ENCODE results near the gene ZEB2.

Gene ZEB2

DNA sequence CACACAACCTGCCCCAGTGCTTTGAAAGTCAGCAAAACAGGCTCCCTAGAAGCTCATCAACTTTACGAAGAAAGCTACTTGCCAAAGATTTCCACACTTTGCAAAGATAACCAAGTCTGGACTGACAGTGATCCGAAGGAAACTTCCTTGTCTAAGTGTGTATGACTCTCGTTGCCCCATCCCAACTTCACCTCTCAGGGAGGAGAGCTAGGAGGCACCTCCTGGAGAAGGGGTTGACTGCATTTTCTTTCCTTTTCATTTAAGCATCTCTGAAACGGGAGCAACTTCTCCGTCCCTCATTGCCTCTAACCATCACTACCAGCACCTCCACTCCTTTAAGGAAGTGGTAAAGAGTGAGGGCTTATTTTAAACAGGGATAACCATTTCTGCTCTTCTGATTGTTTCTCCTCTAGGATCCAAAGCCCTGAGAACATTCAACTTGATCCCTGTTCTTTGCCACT lies 7.0 kb downstream of the ZEB2 start:
- DNase-seq (ENCODE audit: low spot score), result no peak

DNA sequence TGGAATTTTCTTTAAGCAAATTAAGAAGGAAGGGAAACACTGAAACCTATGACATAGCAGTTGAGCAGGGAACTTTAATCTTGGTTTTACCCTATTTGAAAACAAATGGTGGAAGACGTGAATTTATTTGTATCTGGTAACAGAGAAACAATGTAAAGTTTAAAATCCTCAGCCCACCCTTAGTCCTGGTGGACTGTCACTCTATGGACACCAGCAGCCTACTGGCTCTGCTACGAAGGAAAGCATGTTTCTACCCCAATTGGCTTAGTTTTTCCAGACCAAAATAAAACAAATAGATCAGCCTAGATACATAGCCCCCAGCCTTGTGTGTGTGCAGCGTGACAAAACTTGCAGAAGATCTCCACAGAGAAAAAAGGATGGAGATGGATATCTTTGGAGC lies 7.4 kb downstream of the ZEB2 start:
- DNase-seq (ENCODE audit: low spot score), result no peak

DNA sequence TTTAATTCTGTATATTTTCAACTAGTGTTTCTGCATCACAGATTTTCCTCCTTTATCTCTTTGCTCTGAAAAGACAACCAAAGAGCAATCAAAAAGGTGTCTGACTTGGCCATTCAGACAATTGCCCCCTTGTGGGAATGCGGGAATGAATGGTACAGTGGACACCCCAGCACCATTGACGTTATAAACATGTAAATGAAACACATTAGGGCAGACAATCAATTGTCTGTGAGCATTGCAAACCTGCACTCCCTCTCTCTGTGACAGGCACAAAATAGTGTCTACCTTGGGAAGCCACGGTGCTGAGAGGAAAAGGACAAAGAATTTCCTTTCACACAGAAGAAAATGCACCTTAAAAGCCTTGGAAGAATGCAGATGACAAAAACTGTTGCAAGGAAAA lies 8.0 kb downstream of the ZEB2 start:
- DNase-seq (ENCODE audit: low spot score), result no peak

DNA sequence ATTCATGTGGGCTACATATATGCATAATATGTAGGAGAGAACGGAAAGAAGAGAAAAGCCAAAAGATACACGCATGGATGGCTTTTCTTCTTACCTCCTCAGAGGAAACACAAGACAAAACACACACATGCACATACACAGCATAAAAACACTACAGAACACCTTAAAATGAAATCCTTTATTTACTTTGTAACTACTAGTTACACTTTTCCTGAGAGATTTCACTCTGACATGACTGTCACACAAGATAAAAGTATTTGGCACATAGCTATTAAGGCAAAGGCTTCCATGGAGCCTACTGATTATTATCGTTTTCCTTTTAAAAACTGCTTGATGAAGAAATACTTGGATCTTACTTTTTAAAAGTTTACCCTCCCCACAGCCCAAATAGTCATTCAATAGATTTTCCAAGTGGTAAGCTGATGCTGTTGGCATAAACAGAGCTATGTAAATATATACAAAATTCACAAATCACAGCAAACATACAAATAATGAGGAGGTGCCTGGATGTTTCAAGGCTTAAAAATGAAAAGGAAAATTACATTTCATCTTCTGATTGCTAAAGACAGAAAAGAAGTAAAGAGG lies 8.6 kb downstream of the ZEB2 start:
- DNase-seq (ENCODE audit: low spot score), result no peak

DNA sequence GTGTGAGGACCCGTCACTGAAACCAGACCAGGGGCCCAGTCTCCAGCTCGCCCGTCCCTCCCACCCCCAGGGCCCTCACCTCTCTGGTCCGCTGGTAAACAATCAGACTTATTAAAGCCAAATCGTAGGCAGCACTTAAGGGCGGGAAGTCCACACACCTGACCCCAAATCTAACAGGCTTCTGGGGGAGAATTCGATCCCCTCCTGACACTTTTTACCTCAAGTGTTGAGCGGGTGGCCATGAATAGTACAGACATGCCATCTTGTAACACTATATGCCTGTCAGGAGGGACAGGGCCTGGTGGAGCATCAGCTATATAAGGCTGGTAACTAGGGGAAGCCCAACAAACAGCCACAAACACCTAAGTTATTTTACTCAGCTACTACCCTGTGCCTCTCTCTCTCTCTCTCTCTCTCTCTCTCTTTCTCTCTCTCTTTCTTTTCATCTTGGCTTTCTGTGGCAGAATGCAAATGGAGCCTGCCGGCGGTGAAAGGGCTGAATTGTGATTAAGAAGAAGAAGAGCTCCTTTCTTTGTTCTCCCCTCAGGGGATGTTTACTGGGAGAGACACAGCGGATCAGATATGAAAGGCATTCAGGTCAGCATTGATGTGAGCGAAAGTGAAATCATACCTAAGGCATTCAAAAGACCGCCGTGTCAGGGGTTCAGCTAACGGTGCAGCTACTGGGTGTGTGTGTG lies 9.5 kb downstream of the ZEB2 start:
- DNase-seq (ENCODE audit: low spot score), result no peak

DNA sequence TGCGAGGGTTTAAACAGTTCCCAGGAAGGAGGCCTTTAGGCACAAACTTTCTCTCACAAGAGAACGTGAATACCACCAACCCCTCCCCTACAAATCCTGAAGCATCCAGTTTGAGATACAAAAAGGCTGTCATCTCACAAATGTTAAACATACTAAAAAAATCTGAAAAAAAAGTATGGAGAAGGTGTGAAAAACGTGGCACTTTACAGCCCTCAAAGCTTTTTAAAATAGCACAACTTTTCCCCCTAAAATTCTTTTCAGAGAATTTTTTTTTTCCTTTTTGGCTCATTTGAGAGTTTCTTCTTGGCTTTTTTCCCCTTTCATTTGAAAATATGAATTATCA lies 10.1 kb downstream of the ZEB2 start:
- no peak for DNase-seq (ENCODE audit: low spot score)

DNA sequence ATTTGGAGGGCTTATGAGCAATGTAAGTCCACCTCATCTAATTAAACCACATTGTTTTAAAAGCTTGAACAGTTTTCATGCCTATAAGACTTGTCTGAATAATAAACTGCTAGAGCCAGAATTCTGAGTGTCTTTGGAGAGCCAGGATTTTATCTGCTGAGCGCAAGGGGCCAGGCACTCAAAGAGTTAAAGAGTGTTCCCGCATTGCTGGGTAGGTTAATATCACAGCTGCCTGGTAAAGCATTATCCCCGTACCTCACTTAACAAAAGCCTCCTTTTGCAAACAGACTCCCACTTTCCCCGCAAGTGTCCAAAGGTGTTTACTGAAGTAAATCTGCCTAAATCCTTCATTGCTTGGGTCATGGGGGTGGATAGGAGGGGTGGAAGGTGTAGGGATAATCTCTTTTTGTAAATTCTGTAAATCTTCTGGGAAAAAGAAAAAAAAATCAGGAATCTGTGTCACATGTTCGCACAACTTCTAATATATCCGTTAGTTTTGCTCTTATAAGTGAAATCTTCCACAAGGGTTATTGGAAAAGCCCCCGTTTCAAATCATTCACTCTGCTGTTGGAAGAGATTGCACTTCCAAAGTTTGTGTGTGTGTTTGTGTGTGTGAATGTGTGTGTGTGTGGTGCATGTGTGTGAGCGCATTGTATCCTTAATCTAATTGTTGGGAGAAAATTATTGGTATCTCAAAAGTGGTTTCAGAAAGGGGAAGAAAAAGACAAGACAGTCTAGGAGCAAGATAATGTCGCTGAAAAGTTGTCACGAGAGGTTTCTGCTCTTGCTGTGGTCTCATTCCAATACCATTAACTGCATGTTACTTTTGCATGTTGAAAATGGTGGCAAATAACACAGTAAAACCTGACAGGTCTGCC lies 10.7 kb downstream of the ZEB2 start:
- no peak for DNase-seq (ENCODE audit: low spot score)

DNA sequence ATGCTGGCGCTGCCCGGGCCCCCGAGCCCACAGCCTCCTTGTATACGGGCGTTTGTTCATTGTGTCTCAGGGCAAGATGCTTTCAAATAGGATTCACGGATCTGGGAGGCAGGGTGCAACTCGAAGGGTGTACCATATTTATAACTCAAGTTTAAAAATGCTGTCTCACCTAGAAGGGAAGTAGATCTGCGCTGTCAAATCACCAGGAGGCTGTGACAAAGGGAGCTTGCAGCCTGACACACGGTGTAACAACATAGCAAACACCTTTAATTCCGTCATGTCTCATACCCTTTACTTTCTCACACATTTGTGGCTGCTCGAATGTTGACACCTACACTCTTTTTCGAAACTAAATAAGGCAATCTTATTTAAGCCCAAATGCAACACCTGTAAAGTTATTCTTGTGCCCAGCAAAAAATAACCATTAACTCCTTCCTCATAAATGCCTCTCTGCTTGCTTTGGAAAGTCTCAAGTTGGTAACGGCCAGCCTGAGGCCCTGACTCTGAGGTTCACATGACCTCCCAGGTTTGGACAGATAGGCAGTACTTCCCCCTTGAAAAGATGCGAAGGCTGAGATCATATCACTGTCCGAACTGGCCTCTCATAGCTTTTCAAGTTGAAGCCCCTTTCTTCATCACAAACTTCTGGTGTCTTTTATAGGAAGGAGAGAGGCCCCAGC lies 11.6 kb downstream of the ZEB2 start:
- DNase-seq (ENCODE audit: low spot score), result no peak

DNA sequence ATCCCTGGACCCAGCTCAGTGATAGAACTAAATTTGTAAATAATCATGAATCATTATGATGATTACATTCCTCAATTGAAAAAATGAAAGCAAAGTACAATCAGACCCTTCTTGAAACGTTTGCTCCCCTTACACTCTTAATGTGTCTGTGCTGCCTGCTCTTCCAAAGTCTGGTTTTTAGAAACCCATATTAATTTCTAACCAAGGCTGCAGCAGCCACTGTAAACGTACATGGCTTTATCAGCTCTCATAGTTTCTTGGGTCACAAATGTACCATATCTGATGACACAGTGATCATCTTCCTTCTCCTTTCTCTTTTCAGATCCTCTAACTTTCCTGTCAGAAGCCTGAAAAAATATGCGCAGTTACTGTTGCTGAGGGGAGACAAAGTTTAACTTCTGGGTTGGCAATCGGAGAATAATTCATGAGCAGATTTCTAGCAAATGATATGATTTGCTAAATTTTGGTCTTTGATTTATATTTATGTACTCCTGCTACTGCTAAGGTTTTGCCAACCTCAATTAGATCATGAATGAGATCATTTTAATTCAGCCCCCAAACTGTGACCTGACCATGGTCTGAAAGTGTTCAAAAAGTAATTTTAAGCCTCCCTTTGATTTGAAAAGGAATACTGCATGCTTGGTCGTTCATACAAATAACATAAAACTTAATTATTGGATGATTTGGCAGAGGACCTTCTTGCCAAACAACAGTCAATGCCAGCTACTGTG lies 12.3 kb downstream of the ZEB2 start:
- DNase-seq (ENCODE audit: low spot score), result no peak

DNA sequence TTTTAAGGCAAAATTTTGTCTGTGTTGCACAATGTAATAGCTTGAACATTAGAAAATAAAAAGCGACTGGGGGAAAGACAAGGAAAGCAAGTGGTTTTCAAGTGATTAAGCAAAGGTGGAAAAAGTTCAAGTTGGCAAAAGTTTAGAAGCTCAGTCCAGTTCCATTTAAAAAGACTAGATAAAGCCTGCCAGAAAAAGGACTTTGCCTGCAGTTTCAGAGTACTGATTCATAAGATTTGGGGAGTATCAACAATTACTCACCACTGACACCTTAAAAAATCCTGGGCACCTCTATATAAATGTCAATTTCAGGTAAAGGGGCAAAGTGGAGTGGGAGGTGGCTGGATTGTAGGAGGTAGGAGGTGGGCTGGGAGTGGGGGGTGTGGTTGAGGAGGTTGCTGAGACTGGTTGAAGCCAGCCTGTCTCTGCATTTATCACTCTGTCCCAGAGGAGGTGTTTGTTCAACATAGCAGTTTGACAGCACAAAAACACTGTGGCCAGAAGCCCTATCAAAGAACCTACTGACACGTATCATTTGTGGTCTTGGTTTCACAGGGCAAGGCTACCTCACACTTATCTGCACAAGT lies 14.6 kb downstream of the ZEB2 start:
- DNase-seq (ENCODE audit: low spot score), result no peak

DNA sequence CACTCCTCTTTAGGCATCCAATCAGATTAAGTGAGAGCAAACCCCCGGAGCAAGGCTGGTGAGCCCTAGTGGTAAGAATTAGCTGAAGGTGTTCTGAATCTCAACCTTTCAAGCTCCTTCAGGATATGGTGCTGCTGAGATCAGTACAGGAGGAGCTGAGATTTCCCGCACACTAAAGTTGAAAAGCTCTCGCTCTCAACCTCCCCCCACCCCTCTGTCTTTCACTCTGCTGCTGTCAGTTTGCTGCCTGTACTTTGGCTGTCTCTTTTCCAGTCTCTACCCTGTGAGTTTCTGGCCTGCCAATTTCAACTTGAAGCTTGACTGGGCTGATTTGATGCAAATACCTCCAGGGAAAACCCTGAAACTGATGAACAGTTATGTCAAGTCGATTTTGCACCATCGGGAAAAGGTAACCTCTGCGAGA lies 15.7 kb downstream of the ZEB2 start:
- DNase-seq (ENCODE audit: low spot score), result no peak

DNA sequence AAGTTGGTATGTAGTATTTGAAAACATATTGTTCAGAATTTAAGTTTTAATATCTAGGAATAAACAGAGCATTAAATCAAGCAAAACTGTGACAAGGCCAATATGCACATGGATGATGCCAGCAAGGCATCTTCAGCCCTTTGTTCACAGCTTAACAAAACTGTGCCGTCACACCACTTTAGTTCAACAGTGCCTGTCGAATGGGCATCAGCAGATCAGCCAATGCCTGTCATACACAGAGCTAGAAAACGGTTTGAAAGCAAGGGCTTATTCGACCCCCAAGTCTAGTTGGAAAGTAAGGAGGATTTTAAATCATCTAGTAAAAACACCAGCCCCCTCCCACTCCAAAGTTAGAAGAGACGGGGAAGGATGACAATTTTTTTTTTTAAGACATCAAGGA lies 16.7 kb downstream of the ZEB2 start:
- no peak for DNase-seq (ENCODE audit: low spot score)

DNA sequence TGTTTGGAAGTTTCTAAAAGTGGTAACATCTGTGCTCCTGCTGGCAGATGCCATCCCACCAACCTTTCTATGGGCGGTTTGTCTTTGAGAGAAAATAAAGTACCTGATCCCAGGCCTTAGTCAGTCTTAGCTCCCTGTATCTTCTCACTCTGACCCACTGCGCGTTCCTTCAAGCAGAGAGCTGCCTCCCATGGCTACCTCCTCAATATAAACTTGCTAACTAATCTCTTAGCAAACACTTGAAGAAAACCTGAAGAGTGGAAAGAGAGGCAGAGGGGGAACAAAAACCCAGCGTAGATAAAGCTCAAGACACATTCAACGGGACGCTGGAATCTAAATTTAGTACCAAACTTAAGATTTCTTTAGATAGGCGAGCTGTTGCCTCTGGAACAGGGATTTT lies 17.6 kb downstream of the ZEB2 start:
- DNase-seq (ENCODE audit: low spot score), result no peak

DNA sequence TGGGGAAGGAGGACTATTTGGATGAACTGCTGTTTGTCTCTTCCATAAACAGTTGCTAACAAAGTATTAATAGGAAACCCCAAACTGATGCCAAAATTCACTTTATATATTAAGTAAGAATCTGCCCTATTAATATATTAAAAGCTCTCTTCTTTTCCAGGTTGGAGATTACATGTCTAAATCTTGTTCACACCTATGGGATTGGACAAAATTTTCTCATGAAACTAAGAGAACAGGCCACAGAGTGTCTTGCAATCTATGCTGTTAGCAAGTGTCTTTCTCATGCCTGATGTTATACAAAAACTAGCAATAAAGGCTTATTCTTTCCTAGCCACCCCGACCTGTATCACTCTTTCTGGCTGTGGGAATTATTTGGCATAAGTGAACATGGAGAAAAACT lies 18.3 kb downstream of the ZEB2 start:
- no peak for DNase-seq (ENCODE audit: low spot score)

DNA sequence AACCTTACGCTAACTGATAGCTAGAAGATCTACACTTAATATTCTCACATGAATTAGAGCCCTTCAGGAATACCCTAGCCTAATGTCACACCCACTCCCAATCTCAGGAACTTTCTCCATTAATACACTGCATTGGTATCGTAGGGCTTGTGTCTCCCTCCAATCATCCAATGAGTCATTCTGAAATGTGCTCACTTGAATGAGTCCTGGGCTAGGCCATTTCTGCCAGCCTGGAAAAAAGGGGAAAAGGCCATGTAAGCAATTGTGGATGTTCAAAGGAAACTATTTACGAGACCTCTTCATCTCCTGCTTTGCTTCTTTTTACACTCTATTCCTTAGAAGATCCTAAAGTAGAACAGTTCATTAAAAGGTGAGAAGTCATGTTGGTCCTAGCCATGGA lies 18.8 kb downstream of the ZEB2 start:
- no peak for DNase-seq (ENCODE audit: low spot score)

DNA sequence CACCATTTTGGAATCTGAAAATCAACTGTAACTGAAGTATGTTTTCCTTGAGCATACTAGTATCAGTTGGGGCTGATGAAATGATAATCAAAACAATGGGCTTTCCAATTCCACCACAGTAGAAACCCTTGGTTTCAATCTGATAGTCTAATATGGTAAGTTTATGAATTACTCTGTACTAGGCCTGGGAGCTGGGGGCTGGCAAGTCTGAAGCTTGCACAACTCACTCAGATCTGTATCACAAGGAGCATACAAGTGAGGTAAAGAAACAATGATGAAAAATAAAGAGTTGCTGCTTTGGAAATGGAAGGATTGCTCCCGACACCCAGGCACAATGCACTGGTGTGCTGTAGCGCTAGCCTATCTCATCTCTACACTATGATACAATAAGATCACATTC lies 19.4 kb downstream of the ZEB2 start:
- no peak for DNase-seq (ENCODE audit: low spot score)

DNA sequence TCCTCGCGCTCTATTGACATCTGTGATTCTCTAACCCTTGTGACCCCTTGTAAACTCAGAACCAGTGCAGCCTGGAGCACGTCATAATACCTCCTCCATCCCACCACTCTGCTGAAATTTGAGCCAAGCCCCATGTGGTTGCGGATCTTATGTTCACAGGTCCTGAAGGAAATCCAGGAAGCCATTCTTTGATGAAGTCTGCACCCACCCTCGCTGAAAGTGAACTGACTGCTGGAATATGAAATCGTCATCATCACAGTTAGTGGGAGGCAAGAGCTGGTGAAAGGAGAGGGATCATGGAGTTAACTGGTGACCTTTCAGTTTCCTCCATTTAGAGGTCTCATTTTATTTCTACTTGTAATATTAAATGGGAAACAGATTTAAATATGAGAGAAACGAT lies 21.6 kb downstream of the ZEB2 start:
- DNase-seq (ENCODE audit: low spot score), result no peak

DNA sequence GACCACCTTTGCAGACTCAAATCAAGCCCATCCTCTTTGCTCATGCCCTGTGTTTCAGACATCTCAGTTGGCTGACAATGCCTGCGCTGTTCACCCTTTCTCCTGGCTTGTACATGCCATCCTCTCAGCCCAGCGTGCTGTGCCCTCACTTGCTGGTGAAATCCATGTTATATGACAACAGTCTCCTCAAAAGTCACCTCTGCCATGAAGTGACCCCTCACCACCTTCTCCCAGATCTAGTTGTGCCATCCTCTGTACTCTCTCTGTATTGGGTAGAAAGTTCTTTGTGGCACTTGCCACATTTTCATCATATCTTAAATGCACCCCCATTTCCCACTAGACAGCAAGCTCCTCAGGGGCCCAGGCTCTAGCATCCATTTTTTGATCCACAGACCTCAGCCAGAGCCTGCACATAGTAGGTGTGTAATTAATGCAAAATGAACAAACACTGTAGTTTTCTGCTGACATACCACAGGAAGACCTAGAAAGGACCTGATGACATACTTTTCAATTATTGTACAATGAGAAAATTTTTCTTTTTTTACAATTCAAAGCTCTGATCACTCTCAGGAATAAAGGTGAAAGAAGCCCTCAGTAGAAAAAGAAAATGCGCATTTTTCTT lies 22.8 kb downstream of the ZEB2 start:
- DNase-seq (ENCODE audit: low spot score), result no peak

DNA sequence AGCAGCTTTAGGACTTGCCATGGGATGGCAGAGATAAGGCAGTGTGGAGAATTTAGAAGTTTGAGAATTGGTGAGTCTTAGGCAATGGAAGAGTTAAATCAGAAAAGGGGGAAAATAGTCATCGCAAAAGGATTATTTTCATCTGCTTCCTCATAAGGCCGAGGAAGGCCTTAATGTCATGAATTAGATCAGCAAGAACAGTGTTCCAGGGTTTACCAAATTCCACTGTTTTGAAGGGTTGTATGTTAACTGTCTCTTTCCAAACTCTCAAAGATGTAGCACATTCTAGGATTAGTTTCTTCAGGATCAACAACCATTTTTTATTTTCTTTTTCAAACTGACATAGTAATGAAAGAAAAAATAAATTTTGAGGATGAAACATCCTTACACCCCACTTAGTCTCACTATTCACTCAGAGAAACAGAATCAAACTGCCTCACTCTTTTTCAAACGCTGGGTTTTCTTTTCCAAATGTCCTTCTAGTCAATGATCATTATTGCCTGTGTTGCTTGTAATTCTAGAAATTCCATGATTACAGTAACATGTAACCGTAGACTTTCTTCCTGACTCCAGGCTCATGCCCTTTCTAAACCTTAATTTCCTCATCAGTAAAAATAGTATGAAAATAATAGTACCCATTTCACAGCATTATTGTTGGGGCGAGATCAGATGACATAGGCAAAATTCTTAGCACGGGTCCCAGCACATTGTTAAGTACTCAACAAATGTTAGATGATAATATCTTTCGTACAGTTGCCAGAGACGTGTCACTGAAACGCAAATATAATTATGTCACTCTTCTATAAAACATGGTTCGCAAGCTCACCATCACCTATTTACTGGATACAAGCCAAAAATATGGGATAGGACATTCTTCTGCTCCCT lies 23.6 kb downstream of the ZEB2 start:
- no peak for DNase-seq (ENCODE audit: low spot score)
